GM21423 (cell line): ENCODE measurements around the gene HSD11B1.

ENCODE experiments used
- ATAC-seq: cut with Tn5 transposase; IDR thresholded peaks from one replicate; pipeline ENCODE4 v1.9.1; 2021; ENCODE audit warnings: mild to moderate bottlenecking, moderate library complexity; ENCODE audit not compliant: unreplicated experiment

HSD11B1 gene

GRCh38 chr1:209704584-209704983 lies at the start of gene HSD11B1:
Gene HSD11B1, plus strand, starts transcription at chr1:209704846. Its CDS starts 97 bp downstream, at chr1:209704943.
- ATAC-seq: no peak

GRCh38 chr1:209655411-209656231 lies 49.0 kb upstream of the HSD11B1 start:
- ATAC-seq: no peak

- peak; percentile 29 for ATAC-seq
Measured at GRCh38 chr1:209657140-209657879, 47.3 kb upstream of the HSD11B1 start.

- ATAC-seq: no peak
Measured at GRCh38 chr1:209657918-209658317, 46.7 kb upstream of the HSD11B1 start.

- ATAC-seq: peak; percentile 85
Measured at GRCh38 chr1:209659909-209660308, 44.7 kb upstream of the HSD11B1 start.

GRCh38 chr1:209661071-209661470 lies 43.6 kb upstream of the HSD11B1 start:
- no peak for ATAC-seq

GRCh38 chr1:209662879-209663327 lies 41.7 kb upstream of the HSD11B1 start:
- no peak for ATAC-seq

- no peak for ATAC-seq
Measured at GRCh38 chr1:209667103-209667502, 37.5 kb upstream of the HSD11B1 start.

GRCh38 chr1:209667708-209668107 lies 36.9 kb upstream of the HSD11B1 start:
- no peak for ATAC-seq

GRCh38 chr1:209670441-209671082 lies 34.1 kb upstream of the HSD11B1 start:
- no peak for ATAC-seq

- ATAC-seq: peak; percentile 89
Measured at GRCh38 chr1:209672705-209673630, 31.7 kb upstream of the HSD11B1 start.

GRCh38 chr1:209673631-209674417 lies 30.8 kb upstream of the HSD11B1 start:
- ATAC-seq: no peak

GRCh38 chr1:209674957-209675564 lies 29.6 kb upstream of the HSD11B1 start, which contains the start of gene G0S2:
Gene G0S2, plus strand, starts transcription at chr1:209675412. Its CDS starts 273 bp downstream, at chr1:209675685.
- ATAC-seq: no peak

GRCh38 chr1:209675565-209676154 lies 29.0 kb upstream of the HSD11B1 start:
- ATAC-seq: no peak

- no peak for ATAC-seq
Measured at GRCh38 chr1:209678981-209679539, 25.6 kb upstream of the HSD11B1 start.

- ATAC-seq: peak; percentile 81
Measured at GRCh38 chr1:209685821-209686220, 18.8 kb upstream of the HSD11B1 start.

GRCh38 chr1:209686322-209686721 lies 18.3 kb upstream of the HSD11B1 start:
- no peak for ATAC-seq

GRCh38 chr1:209688746-209689234 lies 15.9 kb upstream of the HSD11B1 start:
- no peak for ATAC-seq
